ENCODE measurements around the gene AFM. TPM values are rescaled to one million over a fixed set of nuclear protein-coding genes. Genes with fewer than 3 reads are reported as not detected.

The AFM gene
- total RNA-seq, 2 donors from 2014 or later, result not detected

- H3K4me1 Mint-ChIP-seq (ENCODE audit: low read depth), result no peaks in the 10 kb centered on the region
- no peaks in the 10 kb centered on the region for H3K36me3 Mint-ChIP-seq (ENCODE audit: insufficient read depth in 2 of 2)
- DNase-seq, result no peak
- ATAC-seq (replicated peaks in 1 of 2), result no peak
- no peak overlapping the region for H3K27ac Mint-ChIP-seq
- H3K9me3 Mint-ChIP-seq, result no peaks in the 10 kb centered on the region
- no peak overlapping the region for H3K4me3 Mint-ChIP-seq
- no peaks in the 10 kb centered on the region for H3K27me3 Mint-ChIP-seq (ENCODE audit: low read depth)
Observed at GRCh38 chr4:73499996-73500765, 18.6 kb downstream of the AFM start.

GRCh38 chr4:73501664-73502265, 20.2 kb downstream of the AFM start:
- Mint-ChIP-seq H3K27ac (no peak overlapping the region), H3K4me1 (ENCODE audit: low read depth) (no peaks in the 10 kb centered on the region), H3K9me3 (no peaks in the 10 kb centered on the region), H3K4me3 (no peak overlapping the region), H3K36me3 (ENCODE audit: insufficient read depth in 2 of 2) (no peaks in the 10 kb centered on the region), H3K27me3 (ENCODE audit: low read depth) (no peaks in the 10 kb centered on the region)
- no peak for ATAC-seq (replicated peaks in 1 of 2)
- no peak for DNase-seq

- no peak overlapping the region for H3K4me3 Mint-ChIP-seq
- no peak for DNase-seq
- no peaks in the 10 kb centered on the region for H3K36me3 Mint-ChIP-seq (ENCODE audit: insufficient read depth in 2 of 2)
- no peaks in the 10 kb centered on the region for H3K27me3 Mint-ChIP-seq (ENCODE audit: low read depth)
- ATAC-seq (replicated peaks in 1 of 2), result no peak
- H3K27ac Mint-ChIP-seq, result no peak overlapping the region
- no peaks in the 10 kb centered on the region for H3K9me3 Mint-ChIP-seq
- no peaks in the 10 kb centered on the region for H3K4me1 Mint-ChIP-seq (ENCODE audit: low read depth)
Observed at GRCh38 chr4:73505567-73505966, 24.0 kb downstream of the AFM start.

- Mint-ChIP-seq H3K4me3 (no peak overlapping the region), H3K36me3 (ENCODE audit: insufficient read depth in 2 of 2) (no peaks in the 10 kb centered on the region), H3K4me1 (ENCODE audit: low read depth) (no peaks in the 10 kb centered on the region), H3K9me3 (no peaks in the 10 kb centered on the region), H3K27ac (no peak overlapping the region), H3K27me3 (ENCODE audit: low read depth) (peaks cover 5% of the 10 kb centered on the region)
- DNase-seq, result no peak
- ATAC-seq (replicated peaks in 1 of 2), result no peak
Observed at GRCh38 chr4:73507541-73507940, 26.0 kb downstream of the AFM start.

- Mint-ChIP-seq H3K36me3 (ENCODE audit: insufficient read depth in 2 of 2) (no peaks in the 10 kb centered on the region), H3K4me3 (no peak overlapping the region), H3K9me3 (no peaks in the 10 kb centered on the region), H3K27ac (no peak overlapping the region), H3K27me3 (ENCODE audit: low read depth) (peaks cover 10% of the 10 kb centered on the region), H3K4me1 (ENCODE audit: low read depth) (no peaks in the 10 kb centered on the region)
- ATAC-seq (replicated peaks in 1 of 2), result no peak
- DNase-seq, result no peak
Observed at GRCh38 chr4:73508651-73509050, 27.1 kb downstream of the AFM start.

- no peak for DNase-seq
- no peaks in the 10 kb centered on the region for H3K4me1 Mint-ChIP-seq (ENCODE audit: low read depth)
Observed at GRCh38 chr4:73518340-73518739, 36.8 kb downstream of the AFM start.

GRCh38 chr4:73520821-73521220, 39.3 kb downstream of the AFM start:
- H3K27me3 Mint-ChIP-seq (ENCODE audit: low read depth), result peaks cover 19% of the 10 kb centered on the region
- no peak overlapping the region for H3K27ac Mint-ChIP-seq
- DNase-seq (no peak), ATAC-seq (replicated peaks in 1 of 2) (no peak)
- H3K4me1 Mint-ChIP-seq (ENCODE audit: low read depth), result no peaks in the 10 kb centered on the region
- H3K4me3 Mint-ChIP-seq, result no peak overlapping the region
- H3K9me3 Mint-ChIP-seq, result peaks cover 0 to 2% of the 10 kb centered on the region in 2 donors
- H3K36me3 Mint-ChIP-seq (ENCODE audit: insufficient read depth in 2 of 2), result no peaks in the 10 kb centered on the region

More at GRCh38 chr4:73518340-73518739, 36.8 kb downstream of the AFM start:
- no peaks in the 10 kb centered on the region for H3K36me3 Mint-ChIP-seq (ENCODE audit: insufficient read depth in 2 of 2)
- ATAC-seq (replicated peaks in 1 of 2), result no peak
- peaks cover 19% of the 10 kb centered on the region for H3K27me3 Mint-ChIP-seq (ENCODE audit: low read depth)
- H3K4me3 Mint-ChIP-seq, result no peak overlapping the region
- peaks cover 0 to 2% of the 10 kb centered on the region in 2 donors for H3K9me3 Mint-ChIP-seq
- H3K27ac Mint-ChIP-seq, result no peak overlapping the region

- no peaks in the 10 kb centered on the region for H3K36me3 Mint-ChIP-seq (ENCODE audit: insufficient read depth in 2 of 2)
- no peak overlapping the region for H3K4me3 Mint-ChIP-seq
- H3K4me1 Mint-ChIP-seq (ENCODE audit: low read depth), result no peaks in the 10 kb centered on the region
- ATAC-seq (replicated peaks in 1 of 2) (no peak), DNase-seq (no peak)
- H3K27me3 Mint-ChIP-seq (ENCODE audit: low read depth), result peaks cover 16% of the 10 kb centered on the region
- no peaks in the 10 kb centered on the region for H3K9me3 Mint-ChIP-seq
- H3K27ac Mint-ChIP-seq, result no peak overlapping the region
Observed at GRCh38 chr4:73523126-73523525, 41.6 kb downstream of the AFM start.

- peaks cover 14% of the 10 kb centered on the region for H3K27me3 Mint-ChIP-seq (ENCODE audit: low read depth)
- H3K36me3 Mint-ChIP-seq (ENCODE audit: insufficient read depth in 2 of 2), result no peaks in the 10 kb centered on the region
- H3K27ac Mint-ChIP-seq, result no peak overlapping the region
- H3K4me1 Mint-ChIP-seq (ENCODE audit: low read depth), result no peaks in the 10 kb centered on the region
- no peak for ATAC-seq (replicated peaks in 1 of 2)
- DNase-seq, result no peak
- no peaks in the 10 kb centered on the region for H3K9me3 Mint-ChIP-seq
- H3K4me3 Mint-ChIP-seq, result no peak overlapping the region
Observed at GRCh38 chr4:73525611-73526010, 44.1 kb downstream of the AFM start.

GRCh38 chr4:73527196-73527595, 45.7 kb downstream of the AFM start:
- no peak for ATAC-seq (replicated peaks in 1 of 2)
- Mint-ChIP-seq H3K27ac (no peak overlapping the region), H3K4me3 (no peak overlapping the region)

GRCh38 chr4:73528171-73528570, 46.6 kb downstream of the AFM start:
- Mint-ChIP-seq H3K4me1 (ENCODE audit: low read depth) (no peaks in the 10 kb centered on the region), H3K9me3 (no peaks in the 10 kb centered on the region), H3K36me3 (ENCODE audit: insufficient read depth in 2 of 2) (no peaks in the 10 kb centered on the region), H3K27me3 (ENCODE audit: low read depth) (peaks cover 10% of the 10 kb centered on the region), H3K27ac (no peak overlapping the region), H3K4me3 (no peak overlapping the region)
- DNase-seq (no peak), ATAC-seq (replicated peaks in 1 of 2) (no peak)

More at GRCh38 chr4:73527196-73527595, 45.7 kb downstream of the AFM start:
- no peaks in the 10 kb centered on the region for H3K4me1 Mint-ChIP-seq (ENCODE audit: low read depth)
- no peaks in the 10 kb centered on the region for H3K36me3 Mint-ChIP-seq (ENCODE audit: insufficient read depth in 2 of 2)
- H3K9me3 Mint-ChIP-seq, result no peaks in the 10 kb centered on the region
- H3K27me3 Mint-ChIP-seq (ENCODE audit: low read depth), result peaks cover 10% of the 10 kb centered on the region
- no peak for DNase-seq

GRCh38 chr4:73533515-73534422, 52.2 kb downstream of the AFM start:
- Mint-ChIP-seq H3K27me3 (ENCODE audit: low read depth) (peaks cover 9% of the 10 kb centered on the region), H3K4me1 (ENCODE audit: low read depth) (peaks cover 19% of the 10 kb centered on the region), H3K9me3 (no peaks in the 10 kb centered on the region)

GRCh38 chr4:73538162-73538561, 56.6 kb downstream of the AFM start:
- no peaks in the 10 kb centered on the region for H3K36me3 Mint-ChIP-seq (ENCODE audit: insufficient read depth in 2 of 2)
- H3K4me1 Mint-ChIP-seq (ENCODE audit: low read depth), result peaks cover 19% of the 10 kb centered on the region
- ATAC-seq (replicated peaks in 1 of 2), result no peak
- no peak for DNase-seq
- no peak overlapping the region for H3K4me3 Mint-ChIP-seq
- H3K27ac Mint-ChIP-seq, result no peak overlapping the region
- peaks cover 18% of the 10 kb centered on the region for H3K27me3 Mint-ChIP-seq (ENCODE audit: low read depth)
- H3K9me3 Mint-ChIP-seq, result no peaks in the 10 kb centered on the region

More at GRCh38 chr4:73533515-73534422, 52.2 kb downstream of the AFM start:
- Mint-ChIP-seq H3K27ac (no peak overlapping the region), H3K36me3 (ENCODE audit: insufficient read depth in 2 of 2) (no peaks in the 10 kb centered on the region), H3K4me3 (no peak overlapping the region)
- DNase-seq (no peak), ATAC-seq (replicated peaks in 1 of 2) (no peak)

All from activated T-cell treated with anti-CD3 and anti-CD28 coated beads, Interleukin-2, amount 50 U/mL, for 72 hours (primary cell).